CD14-positive monocyte (primary cell): ENCODE measurements around the gene MRO. TPM values are rescaled to one million over a fixed set of nuclear protein-coding genes. Genes with fewer than 3 reads are reported as not detected.

Experiments
- DNase-seq, 3 donors: peaks; one replicate each; pipeline ENCODE4 v3.0.0-alpha.2; 2011 to 2022
- H2AFZ ChIP-seq: 2 replicates; pipeline ENCODE4 v1.6.0; 2012; ENCODE audit warnings: mild to moderate bottlenecking, low read depth, low read length, inconsistent platforms; ENCODE audit not compliant: insufficient read depth, poor library complexity, severe bottlenecking
- H3K27ac ChIP-seq, 2 donors: 1 replicate in 1 of 2; 2 replicates in 1 of 2; pipeline ENCODE4 v1.5.1; 2012 to 2013; ENCODE audit warnings: low read length in 2 of 2, control low read depth in 1 of 2, inconsistent platforms in 1 of 2, low read depth in 1 of 2, mild to moderate bottlenecking in 1 of 2
- H3K27me3 ChIP-seq, 2 donors: one replicate each; pipeline versions ENCODE4 v1.6.0 to v1.6.1; 2011 to 2013; ENCODE audit warnings: low read length in 2 of 2; ENCODE audit not compliant: control insufficient read depth in 2 of 2, insufficient read depth in 2 of 2
- H3K36me3 ChIP-seq, 2 donors: replicated peaks in 1 of 2; 1 replicate in 1 of 2; 2 replicates in 1 of 2; pipeline versions ENCODE4 v1.5.1 to v1.6.1; 2012 to 2013; ENCODE audit warnings: low read length in 2 of 2, control low read depth in 1 of 2, inconsistent platforms in 1 of 2, mild to moderate bottlenecking in 1 of 2; ENCODE audit not compliant: insufficient read depth in 2 of 2, control insufficient read depth in 1 of 2
- H3K4me1 ChIP-seq, 2 donors: 1 replicate in 1 of 2; 2 replicates in 1 of 2; pipeline versions ENCODE4 v1.5.1 to v1.6.1; 2012 to 2013; ENCODE audit warnings: low read length in 2 of 2, control low read depth in 1 of 2, inconsistent platforms in 1 of 2, mild to moderate bottlenecking in 1 of 2, moderate library complexity in 1 of 2; ENCODE audit not compliant: insufficient read depth in 2 of 2, control insufficient read depth in 1 of 2
- H3K4me2 ChIP-seq: replicated peaks from 2 replicates; pipeline ENCODE3; 2012; ENCODE audit warnings: low read length, moderate library complexity, mild to moderate bottlenecking; ENCODE audit not compliant: poor library complexity, severe bottlenecking; ENCODE audit errors: extremely low read depth
- H3K4me3 ChIP-seq, 3 experiments: fragments of 200-600 bp in 1 of 3; sonication (generic) in 1 of 3; replicated peaks in 1 of 3; 1 replicate in 2 of 3; 2 replicates in 1 of 3; pipeline ENCODE4 v1.5.1; 2011 to 2013; ENCODE audit warnings: low read length in 3 of 3, mild to moderate bottlenecking in 3 of 3, control low read depth in 2 of 3, low read depth in 2 of 3, inconsistent platforms in 1 of 3, moderate library complexity in 1 of 3
- H3K79me2 ChIP-seq: 2 replicates; pipeline ENCODE4 v1.6.0; 2012; ENCODE audit warnings: mild to moderate bottlenecking, control low read depth, inconsistent platforms, low read length, moderate library complexity; ENCODE audit not compliant: insufficient read depth
- H3K9ac ChIP-seq: 2 replicates; pipeline ENCODE4 v1.6.0; 2017; ENCODE audit warnings: low read length, mild to moderate bottlenecking; ENCODE audit not compliant: insufficient read depth, poor library complexity, severe bottlenecking
- H3K9me3 ChIP-seq, 2 donors: replicated peaks in 1 of 2; 1 replicate in 1 of 2; 2 replicates in 1 of 2; pipeline versions ENCODE4 v1.5.1 to v1.6.1; 2012 to 2013; ENCODE audit warnings: low read length in 2 of 2, control low read depth in 1 of 2; ENCODE audit not compliant: control insufficient read depth in 1 of 2, insufficient read depth in 1 of 2
- H4K20me1 ChIP-seq: 2 replicates; pipeline ENCODE4 v1.6.0; 2012; ENCODE audit warnings: mild to moderate bottlenecking, low read length, control low read depth, moderate library complexity; ENCODE audit not compliant: insufficient read depth
- H3K27ac Mint-ChIP-seq, 7 donors: one replicate each; pipeline ENCODE4 v1.8.0; 2020; ENCODE audit warnings: mild to moderate bottlenecking in 7 of 7, mixed read lengths in 7 of 7, moderate library complexity in 6 of 7, inconsistent platforms in 2 of 7
- H3K27me3 Mint-ChIP-seq, 3 donors: one replicate each; pipeline ENCODE4 v1.8.0; 2021 to 2022; ENCODE audit warnings: low read depth in 3 of 3, mild to moderate bottlenecking in 3 of 3, mixed read lengths in 3 of 3, moderate library complexity in 3 of 3, inconsistent platforms in 1 of 3
- H3K36me3 Mint-ChIP-seq, 2 donors: one replicate each; pipeline ENCODE4 v1.8.0; 2020; ENCODE audit warnings: mixed read lengths in 2 of 2, inconsistent platforms in 1 of 2, mild to moderate bottlenecking in 1 of 2
- H3K4me1 Mint-ChIP-seq: one replicate; pipeline ENCODE4 v1.8.0; 2020; ENCODE audit warnings: mild to moderate bottlenecking, mixed read lengths
- H3K4me3 Mint-ChIP-seq, 2 donors: one replicate each; pipeline ENCODE4 v1.8.0; 2020; ENCODE audit warnings: mild to moderate bottlenecking in 2 of 2, mixed read lengths in 2 of 2, moderate library complexity in 1 of 2
- H3K9me3 Mint-ChIP-seq, 7 donors: one replicate each; pipeline ENCODE4 v1.8.0; 2020 to 2022; ENCODE audit warnings: mixed read lengths in 7 of 7, mild to moderate bottlenecking in 6 of 7, moderate library complexity in 6 of 7, inconsistent platforms in 2 of 7
- CTCF ChIP-seq: fragments of 200-600 bp; IDR thresholded peaks from one replicate; pipeline ENCODE4 v1.8.0; 2022; ENCODE audit warnings: antibody characterized with exemption, mild to moderate bottlenecking
- WGBS: methylation state at CpG from one replicate; pipeline ENCODE4 v1.1.5; 2013; ENCODE audit warnings: missing lambda C conversion rate; ENCODE audit not compliant: insufficient coverage; 5-methylcytosine and 5-hydroxymethylcytosine counted together
- intact Hi-C, 2 donors: fragments of 100-400 bp; cut with micrococcal nuclease; formaldehyde crosslinking; loops; one replicate each; pipeline versions ENCODE4 v1.15.0 to v1.15.1; 2023
- polyA plus RNA-seq, 3 donors: library from polyadenylated mRNA; depleted of rRNA in 1 of 3; unstranded in 2 of 3; stranded (reverse) in 1 of 3; fragments of 300-500 nt in 2 of 3; fragments of >200 nt in 1 of 3; fragmentation: Illumina TruSeq in 2 of 3; gene quantifications; 1 replicate in 2 of 3; 2 replicates in 1 of 3; pipeline ENCODE4 v1.2.3, GENCODE V29; 2012 to 2021

The MRO gene
- polyA plus RNA-seq, 3 donors = 0.01 TPM; not detected in 2

- Histone ChIP-seq H3K9ac (no peak overlapping the region), H3K4me3 (no peak overlapping the region), H3K27me3 (no peaks in the 10 kb centered on the region), H4K20me1 (no peaks in the 10 kb centered on the region), H3K4me2 (no peak overlapping the region), H2AFZ (peak overlapping the region; percentile 9), H3K79me2 (no peaks in the 10 kb centered on the region), H3K4me1 (peaks cover 17 to 21% of the 10 kb centered on the region in 2 donors), H3K9me3 (no peaks in the 10 kb centered on the region), H3K27ac (no peak overlapping the region), H3K36me3 (no peaks in the 10 kb centered on the region)
- TF ChIP-seq CTCF = no peak
- no peak for DNase-seq
- 100% methylated on average over 2 of the region's 3 CpGs for WGBS
- peaks cover 0 to 4% (median 1%) of the 10 kb centered on the region in 3 donors for H3K27me3 Mint-ChIP-seq
- H3K27ac Mint-ChIP-seq = no peak overlapping the region
- no peaks in the 10 kb centered on the region for H3K36me3 Mint-ChIP-seq
- no peak overlapping the region for H3K4me3 Mint-ChIP-seq
- no peaks in the 10 kb centered on the region for H3K9me3 Mint-ChIP-seq
- intact Hi-C loops = loop anchor here in 1 of 2 donors (5.0 kb wide), 1 partner anchor 37 kb away; the partner anchor contains the start of gene ME2
- peaks cover 18% of the 10 kb centered on the region for H3K4me1 Mint-ChIP-seq
Observed at GRCh38 chr18:50839996-50840395, 20.2 kb upstream of the MRO start.

DNA sequence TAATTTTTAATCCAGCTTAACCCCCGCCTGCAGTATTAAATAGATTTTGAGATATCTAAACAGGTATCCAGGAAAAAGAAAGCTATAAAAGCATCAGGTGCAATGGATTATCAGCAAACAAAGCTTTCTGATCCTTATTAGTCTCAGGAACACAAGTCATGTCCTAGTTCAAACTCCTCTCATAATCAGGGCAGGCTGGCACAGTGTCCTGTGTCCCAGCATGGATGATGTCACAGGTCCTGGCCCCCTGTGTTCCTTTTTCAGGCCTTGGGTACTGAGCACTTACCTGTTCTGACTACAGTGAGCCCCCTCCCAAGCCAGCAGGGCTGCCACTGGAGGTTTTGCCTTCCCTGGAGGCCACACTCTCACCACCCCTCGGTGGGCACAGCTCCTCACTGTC is 19.5 kb upstream of the MRO start:
- peaks cover 0 to 4% (median 1%) of the 10 kb centered on the region in 3 donors for H3K27me3 Mint-ChIP-seq
- peaks cover 18% of the 10 kb centered on the region for H3K4me1 Mint-ChIP-seq
- no peak overlapping the region for H3K4me2 ChIP-seq
- H3K79me2 ChIP-seq = no peaks in the 10 kb centered on the region
- intact Hi-C loops = loop anchor here in 1 of 2 donors (5.0 kb wide), 1 partner anchor 38 kb away; the partner anchor contains the start of gene ME2
- H3K4me3 Mint-ChIP-seq = no peak overlapping the region
- no peak overlapping the region for H3K4me3 ChIP-seq
- no peak overlapping the region for H3K27ac Mint-ChIP-seq
- no peaks in the 10 kb centered on the region for H3K9me3 Mint-ChIP-seq
- WGBS = 100% methylated on average over 1 of the region's 2 CpGs
- H3K9me3 ChIP-seq = no peaks in the 10 kb centered on the region
- DNase-seq = no peak
- no peak overlapping the region for H3K9ac ChIP-seq
- H3K4me1 ChIP-seq = peaks cover 17 to 21% of the 10 kb centered on the region in 2 donors
- no peaks in the 10 kb centered on the region for H3K27me3 ChIP-seq
- TF ChIP-seq CTCF = no peak
- no peaks in the 10 kb centered on the region for H4K20me1 ChIP-seq
- no peak overlapping the region for H3K27ac ChIP-seq
- H3K36me3 ChIP-seq = no peaks in the 10 kb centered on the region
- no peak overlapping the region for H2AFZ ChIP-seq
- H3K36me3 Mint-ChIP-seq = no peaks in the 10 kb centered on the region
